Osteocyte (in vitro differentiated cells): ENCODE measurements around the gene PIWIL1. TPM values are rescaled to one million over a fixed set of nuclear protein-coding genes. Genes with fewer than 3 reads are reported as not detected.

Source experiments
- DNase-seq: peaks from one replicate; pipeline ENCODE4 v3.0.0; 2021; ENCODE audit warnings: mixed read lengths; ENCODE audit not compliant: unreplicated experiment; ENCODE audit errors: extremely low spot score
- H3K27ac Mint-ChIP-seq: one replicate; pipeline ENCODE4 v1.8.0; 2021; ENCODE audit warnings: mild to moderate bottlenecking, mixed read lengths; ENCODE audit not compliant: unreplicated experiment
- H3K27me3 Mint-ChIP-seq: one replicate; pipeline ENCODE4 v1.8.0; 2021; ENCODE audit warnings: mixed read lengths; ENCODE audit not compliant: unreplicated experiment
- H3K36me3 Mint-ChIP-seq: one replicate; pipeline ENCODE4 v1.8.0; 2021; ENCODE audit warnings: mixed read lengths; ENCODE audit not compliant: unreplicated experiment
- H3K4me1 Mint-ChIP-seq: one replicate; pipeline ENCODE4 v1.8.0; 2021; ENCODE audit warnings: mixed read lengths; ENCODE audit not compliant: unreplicated experiment
- H3K4me3 Mint-ChIP-seq: one replicate; pipeline ENCODE4 v1.8.0; 2021; ENCODE audit warnings: mild to moderate bottlenecking, moderate library complexity, mixed read lengths; ENCODE audit not compliant: unreplicated experiment
- H3K9me3 Mint-ChIP-seq: one replicate; pipeline ENCODE4 v1.8.0; 2021; ENCODE audit warnings: mixed read lengths; ENCODE audit not compliant: unreplicated experiment
- total RNA-seq: library from RNA; stranded (reverse); gene quantifications from 2 replicates; pipeline ENCODE4 v1.2.1, GENCODE V29; 2021
- TF ChIP-seq, protein P1 (sequence below): fragments of 200-600 bp; sonication (generic); IDR thresholded peaks from 2 replicates; pipeline ENCODE4 v1.5.0; 2021; ENCODE audit warnings: antibody characterized with exemption, mild to moderate bottlenecking, moderate library complexity

The PIWIL1 gene
- total RNA-seq, 1 donor from 2014 or later: not detected

DNA sequence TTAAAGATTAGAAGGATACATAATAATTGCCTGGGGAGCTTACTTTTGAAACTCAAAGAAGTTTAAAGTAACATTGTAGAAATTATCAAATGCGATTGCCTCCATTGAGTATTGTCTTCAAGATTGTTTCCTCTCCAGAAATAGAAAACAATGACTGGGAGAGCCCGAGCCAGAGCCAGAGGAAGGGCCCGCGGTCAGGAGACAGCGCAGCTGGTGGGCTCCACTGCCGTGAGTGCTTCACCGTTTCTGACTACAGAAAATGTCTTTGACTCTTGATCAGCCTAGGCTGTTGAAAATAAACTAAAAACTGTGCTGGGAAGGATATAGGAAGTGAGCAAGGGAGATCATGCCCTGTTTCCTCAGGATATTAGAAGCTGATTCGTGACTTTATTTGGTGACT, 4.8 kb downstream of the PIWIL1 start:
- no peak overlapping the region for H3K4me3 Mint-ChIP-seq
- no peak overlapping the region for H3K27ac Mint-ChIP-seq
- no peaks in the 10 kb centered on the region for H3K27me3 Mint-ChIP-seq
- TF ChIP-seq, protein P1, sequence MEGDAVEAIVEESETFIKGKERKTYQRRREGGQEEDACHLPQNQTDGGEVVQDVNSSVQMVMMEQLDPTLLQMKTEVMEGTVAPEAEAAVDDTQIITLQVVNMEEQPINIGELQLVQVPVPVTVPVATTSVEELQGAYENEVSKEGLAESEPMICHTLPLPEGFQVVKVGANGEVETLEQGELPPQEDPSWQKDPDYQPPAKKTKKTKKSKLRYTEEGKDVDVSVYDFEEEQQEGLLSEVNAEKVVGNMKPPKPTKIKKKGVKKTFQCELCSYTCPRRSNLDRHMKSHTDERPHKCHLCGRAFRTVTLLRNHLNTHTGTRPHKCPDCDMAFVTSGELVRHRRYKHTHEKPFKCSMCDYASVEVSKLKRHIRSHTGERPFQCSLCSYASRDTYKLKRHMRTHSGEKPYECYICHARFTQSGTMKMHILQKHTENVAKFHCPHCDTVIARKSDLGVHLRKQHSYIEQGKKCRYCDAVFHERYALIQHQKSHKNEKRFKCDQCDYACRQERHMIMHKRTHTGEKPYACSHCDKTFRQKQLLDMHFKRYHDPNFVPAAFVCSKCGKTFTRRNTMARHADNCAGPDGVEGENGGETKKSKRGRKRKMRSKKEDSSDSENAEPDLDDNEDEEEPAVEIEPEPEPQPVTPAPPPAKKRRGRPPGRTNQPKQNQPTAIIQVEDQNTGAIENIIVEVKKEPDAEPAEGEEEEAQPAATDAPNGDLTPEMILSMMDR: no peak
- no peaks in the 10 kb centered on the region for H3K4me1 Mint-ChIP-seq
- H3K36me3 Mint-ChIP-seq: no peaks in the 10 kb centered on the region
- no peak for DNase-seq
- no peaks in the 10 kb centered on the region for H3K9me3 Mint-ChIP-seq

DNA sequence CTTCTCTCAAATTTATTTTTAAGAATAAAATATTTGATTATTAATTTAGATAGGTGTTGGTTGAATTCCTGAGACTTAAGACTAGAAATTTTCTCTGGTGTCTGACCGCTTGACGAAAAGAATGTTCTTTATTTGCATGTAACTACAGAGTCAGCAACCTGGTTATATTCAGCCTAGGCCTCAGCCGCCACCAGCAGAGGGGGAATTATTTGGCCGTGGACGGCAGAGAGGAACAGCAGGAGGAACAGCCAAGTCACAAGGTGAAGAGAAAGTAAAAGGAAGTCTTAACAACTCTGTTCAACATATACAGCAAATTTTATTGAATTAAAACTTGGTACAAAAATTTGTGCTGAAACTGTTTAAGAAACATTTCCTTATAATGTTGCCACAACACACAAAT, 5.2 kb downstream of the PIWIL1 start:
- H3K36me3 Mint-ChIP-seq: no peaks in the 10 kb centered on the region
- no peak for DNase-seq
- no peaks in the 10 kb centered on the region for H3K27me3 Mint-ChIP-seq
- H3K9me3 Mint-ChIP-seq: no peaks in the 10 kb centered on the region
- no peak overlapping the region for H3K27ac Mint-ChIP-seq
- H3K4me1 Mint-ChIP-seq: no peaks in the 10 kb centered on the region
- TF ChIP-seq, protein P1: no peak
- no peak overlapping the region for H3K4me3 Mint-ChIP-seq

DNA sequence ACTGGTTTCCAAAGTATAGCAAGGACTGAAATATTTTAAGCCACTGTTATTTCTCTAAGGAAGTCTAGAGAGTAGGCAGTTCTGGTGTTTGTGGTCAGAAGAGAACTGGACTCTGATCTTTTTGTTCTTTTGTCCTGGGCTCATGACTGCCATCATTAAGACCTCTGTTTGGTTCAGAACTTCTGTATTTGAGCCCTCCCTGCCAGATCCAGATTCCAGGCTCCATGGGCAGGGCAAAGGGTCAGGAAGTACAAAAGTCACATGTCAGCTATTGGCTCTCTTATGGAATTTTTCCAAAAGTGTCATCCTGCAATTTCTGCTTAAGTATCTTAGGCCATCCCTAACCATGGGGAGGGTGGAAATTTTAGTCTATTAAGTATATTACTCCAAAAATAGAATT, 6.8 kb downstream of the PIWIL1 start:
- H3K4me1 Mint-ChIP-seq: no peaks in the 10 kb centered on the region
- no peaks in the 10 kb centered on the region for H3K9me3 Mint-ChIP-seq
- H3K27me3 Mint-ChIP-seq: no peaks in the 10 kb centered on the region
- TF ChIP-seq, protein P1: no peak
- no peaks in the 10 kb centered on the region for H3K36me3 Mint-ChIP-seq
- no peak overlapping the region for H3K27ac Mint-ChIP-seq
- DNase-seq: no peak
- no peak overlapping the region for H3K4me3 Mint-ChIP-seq

DNA sequence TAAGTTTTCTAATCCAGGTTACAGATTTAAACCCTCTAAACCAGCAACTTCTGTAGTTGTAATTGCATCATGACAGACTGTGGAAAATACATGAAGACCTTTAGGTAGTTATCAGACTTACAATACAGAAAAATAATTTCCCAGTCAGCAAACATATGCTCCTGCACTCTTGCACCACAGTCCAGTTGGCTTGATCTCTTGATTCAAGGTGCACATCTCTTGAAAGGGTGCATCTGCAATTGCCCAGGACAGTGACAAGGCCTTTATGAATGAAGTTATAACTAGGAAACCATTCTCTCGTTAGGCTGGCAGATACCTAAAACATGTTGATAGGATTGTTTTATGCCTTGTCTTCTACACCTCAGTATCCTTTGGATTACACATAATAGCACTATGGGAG, 7.6 kb downstream of the PIWIL1 start:
- Mint-ChIP-seq H3K9me3 (no peaks in the 10 kb centered on the region), H3K36me3 (no peaks in the 10 kb centered on the region), H3K4me3 (no peak overlapping the region), H3K4me1 (no peaks in the 10 kb centered on the region), H3K27me3 (no peaks in the 10 kb centered on the region), H3K27ac (no peak overlapping the region)
- TF ChIP-seq, protein P1: no peak
- DNase-seq: no peak

DNA sequence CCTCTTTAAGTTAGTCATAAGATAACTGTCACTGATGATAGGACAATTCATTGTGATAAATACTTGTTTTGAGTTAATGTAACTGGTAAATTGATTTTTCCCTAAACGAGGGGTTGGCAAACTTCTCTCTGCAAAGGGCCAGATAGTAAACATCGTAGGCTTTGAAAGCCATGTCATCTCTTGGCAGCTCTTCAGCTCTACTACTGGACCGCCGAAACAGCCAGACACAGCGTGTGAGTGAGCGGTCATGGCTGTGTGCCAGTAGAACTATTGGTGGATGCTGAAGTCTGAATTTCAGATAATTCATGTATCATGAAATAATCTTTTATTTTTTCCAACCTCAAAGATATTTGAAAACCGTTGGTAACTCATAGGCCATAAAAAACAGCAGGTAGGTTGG, 9.9 kb downstream of the PIWIL1 start:
- Mint-ChIP-seq H3K27ac (no peak overlapping the region), H3K4me1 (no peaks in the 10 kb centered on the region), H3K4me3 (no peak overlapping the region), H3K27me3 (no peaks in the 10 kb centered on the region), H3K36me3 (no peaks in the 10 kb centered on the region), H3K9me3 (no peaks in the 10 kb centered on the region)
- TF ChIP-seq, protein P1: no peak
- no peak for DNase-seq
